AG04449 (cell line): ENCODE results near the gene ABCG1.

Source experiments
- CTCF ChIA-PET: fragments of 350-600 bp; formaldehyde crosslinking; extraction: SDS; loops from one replicate; lab custom pipeline; 2021; ENCODE audit warnings: antibody characterized with exemption; lab: Yijun Ruan, JAX
- POLR2A ChIA-PET: fragments of 400-600, 350-600 bp; formaldehyde crosslinking; extraction: SDS; loops from one replicate; lab custom pipeline; 2020; ENCODE audit warnings: antibody characterized with exemption, inconsistent platforms; lab: Yijun Ruan, JAX
- DNase-seq: peaks from one replicate; pipeline ENCODE4 v3.0.0-alpha.2; 2010; ENCODE audit warnings: low read depth, low spot score
- H3K4me3 ChIP-seq: 2 replicates; pipeline ENCODE4 v1.5.1; 2011; ENCODE audit warnings: low read depth, mild to moderate bottlenecking, control low read depth, low read length
- CTCF ChIP-seq: IDR thresholded peaks from one replicate; pipeline ENCODE4 v1.5.1; 2011; ENCODE audit warnings: mild to moderate bottlenecking, moderate library complexity, low read length, control low read depth, inconsistent platforms; ENCODE audit not compliant: insufficient read depth; ENCODE audit errors: missing control alignments

The ABCG1 gene

DNA sequence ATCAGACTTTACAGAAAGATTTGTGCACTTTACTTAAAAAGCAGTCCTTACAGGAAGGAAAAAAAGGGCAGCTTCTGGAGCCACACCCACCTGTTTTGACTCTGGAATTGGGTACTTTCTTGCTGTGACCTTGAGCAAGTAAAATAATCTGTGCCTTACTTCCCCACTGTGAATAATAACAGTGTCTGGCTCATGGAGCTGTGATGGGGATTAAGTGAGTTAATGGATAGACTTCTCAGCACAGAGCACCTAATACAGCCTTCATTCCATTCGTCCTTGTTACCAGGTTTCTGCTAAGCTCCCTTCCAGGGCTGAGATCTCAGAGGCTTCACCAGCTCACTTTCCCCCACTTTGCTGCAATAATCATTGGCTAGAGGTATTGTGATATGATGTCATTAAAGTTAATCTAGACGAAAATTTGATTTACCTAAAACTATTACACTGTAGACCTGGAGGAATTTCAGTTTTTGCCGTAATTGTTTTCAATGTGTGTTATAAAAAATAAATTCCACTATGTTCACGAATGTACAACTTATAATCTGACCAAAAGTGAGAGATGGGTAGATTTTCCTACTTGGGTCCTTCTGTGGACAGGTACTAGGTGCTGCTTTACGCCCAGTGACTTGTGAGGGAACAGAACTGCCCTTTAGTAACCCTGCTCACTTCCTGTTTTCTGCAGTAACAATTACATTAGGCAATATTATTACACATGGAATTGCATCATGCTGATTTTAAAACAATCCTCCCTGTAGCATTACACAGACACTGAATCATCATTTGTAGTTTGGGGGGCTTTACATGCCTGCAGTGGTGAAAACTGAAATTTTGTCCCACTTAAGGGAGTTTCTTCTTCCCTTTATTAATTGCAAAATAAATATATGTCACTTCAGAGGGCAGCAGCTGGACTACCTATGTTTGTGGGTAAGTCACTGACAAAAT lies 19.7 kb upstream of the ABCG1 start:
- ChIA-PET CTCF (no interaction called here), POLR2A (no interaction called here)
- TF ChIP-seq CTCF: no peak

DNA sequence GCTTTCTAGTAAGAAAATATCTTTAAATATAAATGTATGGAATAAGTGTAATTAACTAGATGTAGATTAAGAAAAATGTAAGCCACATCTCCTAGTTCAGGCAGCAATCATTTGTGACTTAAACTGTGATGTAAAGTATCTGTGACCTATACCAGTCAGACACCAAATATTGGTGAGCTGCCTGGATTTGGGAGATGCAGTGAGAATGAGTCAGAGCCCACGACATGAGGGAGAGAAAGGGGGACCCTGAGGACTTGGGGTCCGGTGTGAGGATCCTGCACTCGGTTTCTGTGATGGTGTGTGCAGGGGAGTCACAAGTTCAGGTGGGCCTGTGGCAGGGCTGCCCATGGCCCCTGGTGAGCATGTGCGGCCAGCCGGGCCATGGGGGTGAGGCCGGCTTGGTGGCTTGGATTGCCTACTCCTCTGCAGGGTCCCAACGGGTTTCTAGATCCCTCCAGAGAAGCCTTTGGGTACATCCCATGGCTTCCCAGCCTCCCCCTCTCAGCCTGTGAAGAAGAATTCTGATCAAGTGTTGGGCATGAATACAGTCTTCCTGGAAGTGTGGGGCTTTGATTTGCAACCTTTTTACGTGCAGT lies 19.0 kb upstream of the ABCG1 start:
- ChIA-PET POLR2A (no interaction called here), CTCF (no interaction called here)
- no peak for DNase-seq
- H3K4me3 ChIP-seq: no peak overlapping the region
- no peak for TF ChIP-seq CTCF

More for the DNA sequence above, 19.7 kb upstream of the ABCG1 start:
- peak; percentile 3 for DNase-seq
- no peak overlapping the region for H3K4me3 ChIP-seq

DNA sequence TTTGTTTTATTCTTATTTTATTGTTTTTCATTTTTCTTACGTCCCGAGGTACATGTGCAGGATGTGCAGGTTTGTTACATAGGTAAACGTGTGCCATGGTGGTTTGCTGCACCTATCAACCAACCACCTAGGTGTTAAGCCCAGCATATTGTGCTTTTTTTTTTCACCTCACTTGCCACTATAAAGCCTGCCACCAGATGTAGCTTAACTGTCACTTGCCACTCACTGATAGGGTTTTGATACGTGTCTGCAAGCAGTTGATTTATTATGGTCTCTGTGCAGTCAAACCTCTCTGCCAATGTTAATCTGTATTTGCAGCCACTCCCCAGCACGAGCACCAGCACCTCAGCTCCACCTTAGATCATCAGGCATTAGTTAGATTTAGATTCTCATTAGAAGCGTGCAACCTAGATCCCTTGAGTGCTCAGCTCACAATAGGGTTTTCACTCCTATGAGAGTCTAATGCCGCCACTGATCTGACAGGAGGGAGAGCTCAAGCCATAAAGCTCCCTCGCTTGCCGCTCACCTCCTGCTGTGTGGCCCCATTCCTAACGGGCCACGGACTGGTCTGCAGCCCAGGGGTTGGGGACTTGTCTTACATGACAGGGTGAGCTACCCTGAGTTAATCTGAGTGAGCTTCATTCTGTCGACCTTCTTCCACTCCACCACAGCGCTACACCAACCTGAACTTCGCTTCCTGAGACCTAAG lies 17.9 kb upstream of the ABCG1 start:
- CTCF ChIA-PET: no interaction called here
- POLR2A ChIA-PET: no interaction called here
- no peak for DNase-seq
- H3K4me3 ChIP-seq: no peak overlapping the region
- no peak for TF ChIP-seq CTCF

DNA sequence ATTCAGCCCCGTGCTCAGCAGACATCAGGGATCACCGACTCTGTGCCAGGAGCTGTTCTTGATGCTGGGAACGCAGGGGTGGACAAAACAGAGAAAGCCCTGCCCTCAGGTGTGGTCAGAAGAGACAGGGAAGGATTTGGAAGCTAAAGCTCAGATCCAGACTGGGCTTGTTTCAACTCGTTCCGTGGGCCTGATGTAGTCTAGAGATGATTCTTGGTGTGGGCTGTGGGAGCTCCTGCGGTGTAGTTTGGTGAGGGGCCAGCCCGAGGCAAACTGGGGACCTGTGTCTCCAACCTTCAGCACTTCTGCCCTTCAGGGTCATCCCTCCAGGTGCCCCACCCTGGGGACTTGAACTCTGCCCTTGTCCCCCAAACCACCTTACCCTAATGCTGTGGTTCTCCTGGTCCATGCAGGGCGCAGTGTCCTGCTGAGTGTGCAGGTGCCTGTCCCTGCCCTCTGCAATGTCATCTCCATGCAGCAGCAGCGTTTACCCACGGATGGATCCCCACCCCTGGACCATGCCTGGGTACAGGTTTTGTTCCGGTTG lies 17.3 kb upstream of the ABCG1 start:
- DNase-seq: no peak
- H3K4me3 ChIP-seq: no peak overlapping the region
- ChIA-PET CTCF (no interaction called here), POLR2A (no interaction called here)
- TF ChIP-seq CTCF: no peak

DNA sequence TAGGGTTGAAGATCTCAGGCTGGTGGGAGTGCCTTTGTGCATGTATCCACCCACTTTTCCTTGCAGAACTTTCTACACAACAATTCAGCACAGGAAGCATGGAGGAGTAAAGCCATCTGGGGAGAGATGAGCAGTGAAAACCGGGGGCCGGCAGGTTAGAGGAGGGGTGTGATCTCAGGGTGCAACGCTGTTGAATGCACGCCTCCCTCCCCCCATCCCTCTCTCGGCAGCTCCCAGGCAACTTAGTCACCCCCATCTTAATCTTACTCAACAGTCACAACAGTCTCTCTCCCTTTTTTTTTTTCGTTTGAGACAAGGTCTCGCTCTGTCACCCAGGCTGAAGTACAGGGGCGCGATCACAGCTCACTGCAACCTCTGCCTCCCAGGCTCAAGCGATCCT lies 16.6 kb upstream of the ABCG1 start:
- H3K4me3 ChIP-seq: no peak overlapping the region
- ChIA-PET POLR2A (no interaction called here), CTCF (no interaction called here)
- no peak for TF ChIP-seq CTCF
- no peak for DNase-seq
